ENCODE data around the gene ZBTB1. TPM values are rescaled to one million over a fixed set of nuclear protein-coding genes. Genes with fewer than 3 reads are reported as not detected.
A peak's percentile ranks its signal among the peaks of the same experiment; 100 is the strongest.

ZBTB1 gene
- total and polyA plus RNA-seq, 9 of the 15 experiments (the other 6 are each of a cell fraction or from before 2014, with no cell fraction given): 2.3 to 16.5 (median 9.0) TPM

DNA sequence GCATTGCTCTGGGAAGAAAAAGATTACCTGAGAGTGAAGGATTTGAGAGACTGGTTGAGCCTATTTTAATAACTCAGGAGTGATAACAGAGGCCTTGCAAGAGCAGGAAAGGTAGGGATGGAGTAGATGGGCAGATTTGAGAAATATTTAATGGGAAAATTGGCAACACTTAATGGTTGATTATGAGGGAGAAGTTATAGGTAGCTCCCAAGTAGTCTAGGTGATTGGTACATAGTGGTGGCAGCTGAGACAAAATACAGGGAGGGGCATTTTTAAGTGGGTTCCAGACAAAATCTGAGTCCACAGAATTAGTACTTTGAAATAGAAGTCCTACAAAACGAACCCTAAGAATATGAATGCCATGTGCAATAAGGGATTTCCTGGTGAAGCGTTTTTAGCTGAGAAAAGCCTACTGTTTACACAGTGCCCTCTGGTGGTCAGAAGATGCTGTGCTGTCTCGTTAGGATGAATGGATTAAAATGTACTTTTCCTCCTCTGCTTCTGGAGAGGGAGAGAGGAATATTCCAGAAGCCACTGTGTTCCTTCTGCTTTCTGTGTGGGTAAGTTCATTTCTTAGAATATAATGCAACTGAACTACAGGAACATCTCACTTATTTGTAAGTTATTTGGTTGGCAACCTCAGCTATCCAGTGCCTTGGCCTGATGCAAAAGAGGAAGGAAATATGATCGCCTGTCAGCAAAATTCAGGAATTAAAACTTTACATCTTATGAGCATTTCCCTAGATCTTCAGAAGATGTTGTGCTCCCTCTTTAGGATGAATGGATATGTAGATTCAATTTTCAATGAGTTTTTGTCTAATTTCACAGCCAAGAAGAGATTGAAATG, 6.5 kb downstream of the ZBTB1 start:
- intact Hi-C loops (cut with micrococcal nuclease) (loop anchor here (1.0 kb wide), 1 partner anchor 167 kb away; no protein-coding TSS in a partner anchor), in situ Hi-C loops (cut with MboI) (no loop called here)
- no peak overlapping the region for H3K4me2 ChIP-seq (ENCODE audit: insufficient read depth, low read length)
- H4K20me1 ChIP-seq (replicated peaks; ENCODE audit: control insufficient read depth, insufficient read depth, low read length): no peaks in the 10 kb centered on the region
- peak; percentile 66 for ATAC-seq
- TF ChIP-seq RAD21 (CRISPR knock-in tag; conservative IDR thresholded peaks at IDR 0.05 in 1 of 2, IDR thresholded peaks at IDR 0.05 in 1 of 2) (peak in 1 of 2 experiments; percentile 69; a peak in 3 of 4 replicates), SMC3 (conservative IDR thresholded peaks at IDR 0.05; ENCODE audit: insufficient read depth, low read depth, low read length) (peak; percentile 23; the same call in 1 of the 2 replicates)
- TF ChIP-seq, protein P1, sequence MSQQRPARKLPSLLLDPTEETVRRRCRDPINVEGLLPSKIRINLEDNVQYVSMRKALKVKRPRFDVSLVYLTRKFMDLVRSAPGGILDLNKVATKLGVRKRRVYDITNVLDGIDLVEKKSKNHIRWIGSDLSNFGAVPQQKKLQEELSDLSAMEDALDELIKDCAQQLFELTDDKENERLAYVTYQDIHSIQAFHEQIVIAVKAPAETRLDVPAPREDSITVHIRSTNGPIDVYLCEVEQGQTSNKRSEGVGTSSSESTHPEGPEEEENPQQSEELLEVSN (IDR thresholded peaks at IDR 0.05; ENCODE audit: borderline replicate concordance in 1 of 2, extremely low read depth in 1 of 2, insufficient read depth in 1 of 2, insufficient read length in 1 of 2, low read depth in 1 of 2, low read length in 1 of 2, poor library complexity in 1 of 2, severe bottlenecking in 1 of 2): no peak
- TF ChIP-seq, protein P2, sequence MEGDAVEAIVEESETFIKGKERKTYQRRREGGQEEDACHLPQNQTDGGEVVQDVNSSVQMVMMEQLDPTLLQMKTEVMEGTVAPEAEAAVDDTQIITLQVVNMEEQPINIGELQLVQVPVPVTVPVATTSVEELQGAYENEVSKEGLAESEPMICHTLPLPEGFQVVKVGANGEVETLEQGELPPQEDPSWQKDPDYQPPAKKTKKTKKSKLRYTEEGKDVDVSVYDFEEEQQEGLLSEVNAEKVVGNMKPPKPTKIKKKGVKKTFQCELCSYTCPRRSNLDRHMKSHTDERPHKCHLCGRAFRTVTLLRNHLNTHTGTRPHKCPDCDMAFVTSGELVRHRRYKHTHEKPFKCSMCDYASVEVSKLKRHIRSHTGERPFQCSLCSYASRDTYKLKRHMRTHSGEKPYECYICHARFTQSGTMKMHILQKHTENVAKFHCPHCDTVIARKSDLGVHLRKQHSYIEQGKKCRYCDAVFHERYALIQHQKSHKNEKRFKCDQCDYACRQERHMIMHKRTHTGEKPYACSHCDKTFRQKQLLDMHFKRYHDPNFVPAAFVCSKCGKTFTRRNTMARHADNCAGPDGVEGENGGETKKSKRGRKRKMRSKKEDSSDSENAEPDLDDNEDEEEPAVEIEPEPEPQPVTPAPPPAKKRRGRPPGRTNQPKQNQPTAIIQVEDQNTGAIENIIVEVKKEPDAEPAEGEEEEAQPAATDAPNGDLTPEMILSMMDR (IDR thresholded peaks at IDR 0.05 in 2 of 3, conservative IDR thresholded peaks at IDR 0.05 in 1 of 3; ENCODE audit: insufficient read depth in 2 of 3, low read depth in 1 of 3, low read length in 3 of 3): peak; percentile 53 to 75 (median 73); a peak in 5 of 6 replicates
- ChIA-PET POLR2A (interaction anchor here (0.7 to 1.2 kb wide), 2 partner anchors 11 to 635 kb away, joined by 3 read pairs; no protein-coding TSS in a partner anchor), CTCF (ENCODE audit: low intra/inter-chr PET ratio) (interaction anchor here (0.8 kb wide), 1 partner anchor 167 kb away, joined by 4 read pairs; no protein-coding TSS in a partner anchor)
- H3K4me1 ChIP-seq (replicated peaks in 1 of 2; ENCODE audit: control insufficient read depth in 2 of 2, insufficient read depth in 2 of 2, low read length in 2 of 2): peaks cover 0 to 33% of the 10 kb centered on the region in 2 experiments; a peak in 3 of 5 replicates
- H3K27me3 ChIP-seq (ENCODE audit: control insufficient read depth in 2 of 2, insufficient read depth in 2 of 2, low read length in 2 of 2): no peaks in the 10 kb centered on the region
- peaks cover 47% of the 10 kb centered on the region for H3K79me2 ChIP-seq (ENCODE audit: control insufficient read depth, insufficient read depth, low read length)
- no peaks in the 10 kb centered on the region for H3K36me3 ChIP-seq (ENCODE audit: control insufficient read depth, insufficient read depth, low read length)
- 0% methylated on average over 2 of the region's 4 CpGs for WGBS (ENCODE audit: insufficient coverage, low coverage, missing lambda C conversion rate)
- no TSS peak for BruUV-seq (replicated peaks)
- H3K27ac ChIP-seq (ENCODE audit: extremely low read depth, low read depth, low read length): 0 out of 3 replicates have a peak overlapping the region, but pooled peaks have one; percentile 29
- DNase-seq (ENCODE audit: extremely low read depth in 1 of 4, low spot score in 3 of 4): peak; percentile 21 to 78 (median 24)
- H3K9ac ChIP-seq (ENCODE audit: insufficient read depth in 1 of 2, low read depth in 2 of 2, low read length in 2 of 2): peak overlapping the region in 1 of 2 experiments; percentile 14; a peak in 1 of 4 replicates
- no peak overlapping the region for H3K4me3 ChIP-seq
- no peaks in the 10 kb centered on the region for H3K9me3 ChIP-seq (replicated peaks; ENCODE audit: control insufficient read depth, insufficient read depth, low read depth, low read length)
- FAIRE-seq: peak; percentile 93
- H3K9me1 ChIP-seq (ENCODE audit: control insufficient read depth, insufficient read depth, low read length): no peaks in the 10 kb centered on the region
- 0 out of 2 replicates have a peak overlapping the region, but pooled peaks have one; percentile 10 for H2AFZ ChIP-seq (ENCODE audit: low read depth, low read length)
